A549 (cell line): ENCODE measurements around the gene SUSD1.

Experiments used
- EHMT2 ChIP-seq: fragments of 200-600 bp; sonication (generic); IDR thresholded peaks from 2 replicates; pipeline ENCODE4 v1.6.1; 2016; ENCODE audit warnings: antibody characterized with exemption, low read depth, mild to moderate bottlenecking, moderate library complexity
- ESRRA ChIP-seq: fragments of 150-350 bp; IDR thresholded peaks from 2 replicates; pipeline ENCODE4 v1.6.1; 2014; ENCODE audit warnings: mild to moderate bottlenecking, low read length, borderline replicate concordance
- HDAC2 ChIP-seq: fragments of 200-600 bp; sonication (generic); IDR thresholded peaks from 2 replicates; pipeline ENCODE4 v1.6.1; 2016
- JUNB ChIP-seq: fragments of >200 bp; sonication (Bioruptor Twin); formaldehyde crosslinking; IDR thresholded peaks from 2 replicates; pipeline ENCODE4 v1.6.1; 2016
- MYC ChIP-seq: IDR thresholded peaks from 2 replicates; pipeline ENCODE4 v1.6.1; 2012; ENCODE audit warnings: mild to moderate bottlenecking, inconsistent platforms, low read length, improper control_type of control experiment, borderline replicate concordance
- PHF8 ChIP-seq: fragments of 200-600 bp; sonication (generic); IDR thresholded peaks from 2 replicates; pipeline ENCODE4 v1.6.1; 2016; ENCODE audit warnings: low read depth, mild to moderate bottlenecking, antibody characterized with exemption, moderate library complexity, borderline replicate concordance
- RCOR1 ChIP-seq: fragments of 150-350 bp; IDR thresholded peaks from 2 replicates; pipeline ENCODE4 v1.6.1; 2014; ENCODE audit warnings: antibody characterized with exemption, low read length, low read depth
- RNF2 ChIP-seq: fragments of 200-600 bp; sonication (generic); IDR thresholded peaks from 2 replicates; pipeline ENCODE4 v1.6.1; 2016; ENCODE audit warnings: low read depth, mild to moderate bottlenecking, antibody characterized with exemption, moderate library complexity, borderline replicate concordance
- SMC3 ChIP-seq: fragments of >200 bp; sonication (Bioruptor Twin); formaldehyde crosslinking; IDR thresholded peaks from 3 replicates; pipeline ENCODE4 v1.6.1; 2018; ENCODE audit warnings: inconsistent platforms
- USF2 ChIP-seq: fragments of 450-650 bp; IDR thresholded peaks from 2 replicates; pipeline ENCODE4 v1.6.1; 2014; ENCODE audit warnings: antibody characterized with exemption
- TF ChIP-seq, protein P1 (sequence below): fragments of >200 bp; sonication (Bioruptor Twin); formaldehyde crosslinking; IDR thresholded peaks from 3 replicates; pipeline ENCODE4 v1.5.1; 2016
- TF ChIP-seq, protein P2 (sequence below): fragments of >200 bp; sonication (Bioruptor Twin); formaldehyde crosslinking; IDR thresholded peaks from 3 replicates; pipeline ENCODE4 v1.6.1; 2016

GRCh38 chr9:112094241-112094640 is 80.9 kb downstream of the SUSD1 start:
- no peak for TF ChIP-seq SMC3
- TF ChIP-seq, protein P1, sequence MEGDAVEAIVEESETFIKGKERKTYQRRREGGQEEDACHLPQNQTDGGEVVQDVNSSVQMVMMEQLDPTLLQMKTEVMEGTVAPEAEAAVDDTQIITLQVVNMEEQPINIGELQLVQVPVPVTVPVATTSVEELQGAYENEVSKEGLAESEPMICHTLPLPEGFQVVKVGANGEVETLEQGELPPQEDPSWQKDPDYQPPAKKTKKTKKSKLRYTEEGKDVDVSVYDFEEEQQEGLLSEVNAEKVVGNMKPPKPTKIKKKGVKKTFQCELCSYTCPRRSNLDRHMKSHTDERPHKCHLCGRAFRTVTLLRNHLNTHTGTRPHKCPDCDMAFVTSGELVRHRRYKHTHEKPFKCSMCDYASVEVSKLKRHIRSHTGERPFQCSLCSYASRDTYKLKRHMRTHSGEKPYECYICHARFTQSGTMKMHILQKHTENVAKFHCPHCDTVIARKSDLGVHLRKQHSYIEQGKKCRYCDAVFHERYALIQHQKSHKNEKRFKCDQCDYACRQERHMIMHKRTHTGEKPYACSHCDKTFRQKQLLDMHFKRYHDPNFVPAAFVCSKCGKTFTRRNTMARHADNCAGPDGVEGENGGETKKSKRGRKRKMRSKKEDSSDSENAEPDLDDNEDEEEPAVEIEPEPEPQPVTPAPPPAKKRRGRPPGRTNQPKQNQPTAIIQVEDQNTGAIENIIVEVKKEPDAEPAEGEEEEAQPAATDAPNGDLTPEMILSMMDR = no peak
- no peak for TF ChIP-seq ESRRA
- no peak for TF ChIP-seq JUNB
- no peak for TF ChIP-seq EHMT2
- no peak for TF ChIP-seq USF2
- no peak for TF ChIP-seq RCOR1
- no peak for TF ChIP-seq PHF8
- no peak for TF ChIP-seq HDAC2
- no peak for TF ChIP-seq MYC
- TF ChIP-seq RNF2 = no peak
- TF ChIP-seq, protein P2, sequence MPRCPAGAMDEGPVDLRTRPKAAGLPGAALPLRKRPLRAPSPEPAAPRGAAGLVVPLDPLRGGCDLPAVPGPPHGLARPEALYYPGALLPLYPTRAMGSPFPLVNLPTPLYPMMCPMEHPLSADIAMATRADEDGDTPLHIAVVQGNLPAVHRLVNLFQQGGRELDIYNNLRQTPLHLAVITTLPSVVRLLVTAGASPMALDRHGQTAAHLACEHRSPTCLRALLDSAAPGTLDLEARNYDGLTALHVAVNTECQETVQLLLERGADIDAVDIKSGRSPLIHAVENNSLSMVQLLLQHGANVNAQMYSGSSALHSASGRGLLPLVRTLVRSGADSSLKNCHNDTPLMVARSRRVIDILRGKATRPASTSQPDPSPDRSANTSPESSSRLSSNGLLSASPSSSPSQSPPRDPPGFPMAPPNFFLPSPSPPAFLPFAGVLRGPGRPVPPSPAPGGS = no peak
